ENCODE data around the gene MSRB1.
A peak's percentile ranks its signal among the peaks of the same experiment; 100 is the strongest.
"Not testable (repeated sequence)": the region's sequence is repeated elsewhere in the genome, so short reads cannot be mapped to it uniquely, and the experiment has no call there.

MSRB1 gene

DNA sequence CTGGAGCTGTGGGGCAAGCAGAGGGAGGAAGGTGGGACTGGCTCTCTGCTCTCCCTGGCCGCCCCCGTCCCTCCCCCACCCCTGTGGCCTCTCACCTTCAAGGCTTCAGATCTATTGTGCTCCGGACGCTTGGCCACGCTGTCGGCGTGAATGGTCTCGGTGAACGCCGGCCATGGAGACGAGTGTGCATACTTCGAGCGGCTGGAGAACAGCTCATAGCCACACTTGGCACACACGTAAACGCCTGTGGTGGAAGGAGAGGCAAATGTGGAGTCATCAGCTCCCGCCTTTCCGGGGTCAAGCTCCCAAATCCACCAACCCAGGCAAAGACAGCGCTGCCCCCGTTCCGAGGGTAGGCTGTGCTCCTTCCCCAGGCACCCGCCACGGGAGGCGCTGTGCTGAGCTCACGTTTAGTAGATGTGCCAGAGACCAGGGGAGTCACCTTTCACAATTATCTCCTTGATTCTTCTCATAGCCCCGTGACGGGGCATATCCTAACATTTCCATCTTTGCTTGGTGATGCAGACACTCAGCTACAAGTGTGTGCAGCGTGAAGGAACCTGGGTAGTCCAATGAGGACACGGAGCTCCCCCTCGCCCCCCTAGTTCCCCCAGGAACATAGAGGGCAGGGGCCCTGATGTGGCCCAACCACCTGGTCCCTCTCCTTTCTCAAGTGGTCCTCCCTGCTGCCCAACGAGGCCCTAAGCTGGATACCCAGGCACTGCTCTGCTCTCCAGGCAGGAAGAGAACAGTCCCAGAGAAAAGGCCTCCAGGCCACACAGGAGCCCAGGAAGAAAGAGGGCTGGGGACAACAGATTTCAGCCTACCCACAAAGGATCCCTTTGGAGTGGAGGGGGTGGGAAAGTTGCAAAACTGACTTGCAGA, 1.6 kb downstream of the MSRB1 start:
- no peak for DNase-seq (ENCODE audit: low read depth in 2 of 3, low spot score in 2 of 3)

DNA sequence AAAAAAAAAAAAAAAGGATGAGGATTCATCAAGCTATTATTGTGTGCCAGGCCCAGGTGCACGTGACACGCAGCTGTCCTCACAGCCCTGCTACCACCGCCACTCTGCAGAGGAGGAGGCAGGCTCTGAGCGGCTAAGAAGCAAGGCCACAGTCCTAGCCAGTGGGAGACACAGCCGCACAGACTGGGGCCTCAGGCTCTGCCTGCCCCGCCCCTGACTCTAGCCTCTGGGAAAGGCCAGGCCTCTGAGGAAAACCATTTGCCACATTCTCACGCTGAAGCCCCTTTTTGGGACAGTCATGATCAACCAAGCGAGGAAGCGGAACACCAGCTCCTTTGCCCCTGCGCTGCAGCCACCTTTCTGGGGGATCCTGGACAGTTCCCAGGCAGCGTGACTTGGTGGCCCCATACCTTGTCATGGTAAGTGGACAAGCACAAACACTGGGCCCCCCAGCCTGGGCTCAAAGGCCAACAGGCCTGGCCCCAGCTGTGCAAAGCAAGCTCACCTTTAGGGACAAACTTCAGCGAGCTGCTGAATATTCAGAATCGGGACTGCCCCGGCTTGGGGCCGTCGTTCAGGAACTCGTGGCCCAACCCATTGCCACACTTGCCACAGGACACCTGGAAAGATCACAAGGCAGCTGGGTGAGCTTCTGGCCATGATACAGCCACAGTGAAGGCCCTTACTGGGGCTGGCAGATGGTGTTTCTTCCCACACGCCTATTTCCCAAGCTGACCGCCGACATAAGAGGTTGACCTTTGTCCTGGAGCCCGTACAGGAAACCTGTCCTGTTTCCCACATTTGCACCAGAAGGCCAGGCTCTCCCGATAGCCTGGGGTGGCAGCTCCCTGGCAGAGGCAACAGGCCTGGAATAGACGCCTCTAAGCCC, 2.5 kb downstream of the MSRB1 start:
- DNase-seq (ENCODE audit: low read depth in 2 of 3, low spot score in 2 of 3): no peak

DNA sequence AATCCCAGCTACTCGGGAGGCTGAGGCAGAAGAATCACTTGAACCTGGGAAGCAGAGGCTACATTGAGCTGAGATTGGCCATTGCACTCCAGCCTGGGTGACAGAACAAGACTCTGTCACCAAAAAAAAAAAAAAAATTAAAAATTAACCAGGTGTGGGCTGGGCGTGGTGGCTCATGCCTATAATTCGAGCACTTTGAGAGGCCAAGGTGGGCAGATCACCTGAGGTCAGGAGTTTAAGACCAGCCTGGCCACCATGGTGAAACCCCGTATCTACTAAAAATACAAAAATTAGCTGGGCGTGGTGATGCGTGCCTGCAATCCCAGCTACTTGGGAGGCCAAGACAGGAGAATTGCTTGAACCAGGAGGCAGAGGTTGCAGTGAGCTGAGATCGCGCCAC, 3.2 kb downstream of the MSRB1 start:
- DNase-seq (ENCODE audit: low read depth in 2 of 3, low spot score in 2 of 3): not testable (repeated sequence)

DNA sequence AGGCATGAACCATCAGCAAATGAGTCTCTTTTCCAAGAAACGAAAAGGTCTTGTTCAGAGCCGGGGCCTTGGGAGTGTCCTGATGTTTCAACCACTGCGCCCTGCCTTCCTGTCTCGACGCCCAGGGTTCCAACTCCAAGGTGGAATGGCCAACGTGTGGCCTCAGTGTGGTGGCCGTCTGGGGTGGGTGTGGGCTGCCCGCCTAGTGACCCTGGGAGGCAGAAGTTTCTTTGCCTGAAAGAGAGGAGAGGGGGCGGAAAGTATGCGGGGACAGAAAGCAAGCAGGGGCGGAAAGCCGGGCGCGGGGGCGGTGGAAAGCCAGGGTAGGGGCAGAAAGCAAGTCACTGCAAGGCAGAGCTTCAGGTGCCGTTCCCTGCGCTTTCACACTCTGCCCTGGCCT, 4.1 kb downstream of the MSRB1 start:
- DNase-seq (ENCODE audit: low read depth in 2 of 3, low spot score in 2 of 3): no peak

DNA sequence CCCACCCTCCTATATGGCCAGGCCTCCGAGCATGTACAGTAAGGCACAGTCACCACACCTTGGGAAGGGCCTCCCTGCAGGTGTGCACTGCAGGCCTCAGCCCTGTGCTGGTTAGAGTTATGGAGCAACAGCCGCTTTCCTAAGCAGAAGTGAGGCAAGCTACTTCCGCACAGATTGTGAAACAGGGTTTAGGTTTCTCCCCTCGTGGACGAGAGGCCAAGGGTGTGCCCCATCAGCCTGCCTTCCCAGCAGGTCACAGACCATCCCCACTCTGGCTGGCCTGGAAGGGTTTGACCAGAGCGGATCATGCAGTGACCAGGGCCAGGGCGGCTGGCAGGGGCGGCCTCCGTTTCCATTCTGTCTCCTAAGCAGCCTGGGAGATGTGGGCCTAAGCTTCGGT, 4.7 kb downstream of the MSRB1 start:
- no peak for DNase-seq (ENCODE audit: low read depth in 2 of 3, low spot score in 2 of 3)

DNA sequence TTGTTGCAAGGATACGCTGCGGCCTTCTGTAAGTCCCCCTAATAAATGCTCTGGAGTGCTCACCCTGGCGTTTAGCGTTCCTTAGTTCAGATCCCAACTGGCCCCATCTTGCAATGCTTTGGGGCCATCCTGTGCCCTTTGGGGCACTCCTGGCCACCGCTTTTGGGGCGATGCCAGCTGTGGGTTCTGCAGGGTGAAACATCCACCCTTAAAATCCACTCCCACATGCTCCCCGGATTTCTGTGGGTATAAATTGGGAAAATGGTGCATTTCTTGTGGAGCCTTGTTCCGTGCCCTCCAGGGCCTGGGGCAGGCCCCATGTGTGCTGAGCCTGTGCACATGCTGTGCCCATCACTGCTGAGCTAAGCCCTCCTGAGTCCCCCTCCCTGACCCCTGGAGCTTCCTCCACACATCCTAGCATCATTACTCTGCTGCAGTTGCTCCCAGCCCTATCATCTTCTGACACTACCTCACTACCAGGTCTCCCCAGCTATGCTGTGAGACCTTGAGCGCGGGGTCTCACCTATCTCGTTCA, 6.0 kb downstream of the MSRB1 start:
- no peak for DNase-seq (ENCODE audit: low read depth in 2 of 3, low spot score in 2 of 3)

DNA sequence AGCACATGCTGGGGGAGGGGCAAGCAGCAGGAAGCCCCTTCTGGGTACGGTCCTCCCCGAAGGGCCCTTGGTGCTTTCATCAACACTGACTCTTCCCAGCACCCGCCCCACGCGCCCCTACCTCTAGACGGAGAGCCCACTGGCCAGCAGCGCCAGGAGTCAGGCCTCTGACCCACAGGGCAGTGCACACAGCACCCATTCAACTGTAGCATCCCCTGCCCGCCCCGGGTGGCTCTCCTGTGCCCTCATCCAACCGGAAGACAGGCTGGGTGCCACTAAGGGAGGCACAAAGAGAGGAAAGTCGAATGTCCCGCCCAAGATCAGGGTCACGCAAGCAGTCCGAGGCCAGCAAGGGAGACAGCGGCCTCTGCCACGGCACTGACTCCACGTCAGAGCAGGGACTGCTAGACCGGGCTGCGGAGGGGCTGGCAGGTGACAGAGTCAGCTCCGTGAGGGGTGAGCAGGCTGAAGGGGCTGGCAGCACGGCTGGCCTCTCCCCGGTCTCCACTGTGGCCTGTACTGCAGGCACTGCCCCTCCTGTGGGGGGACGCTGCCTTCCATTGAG, 9.8 kb downstream of the MSRB1 start:
- no peak for DNase-seq (ENCODE audit: low read depth in 2 of 3, low spot score in 2 of 3)

DNA sequence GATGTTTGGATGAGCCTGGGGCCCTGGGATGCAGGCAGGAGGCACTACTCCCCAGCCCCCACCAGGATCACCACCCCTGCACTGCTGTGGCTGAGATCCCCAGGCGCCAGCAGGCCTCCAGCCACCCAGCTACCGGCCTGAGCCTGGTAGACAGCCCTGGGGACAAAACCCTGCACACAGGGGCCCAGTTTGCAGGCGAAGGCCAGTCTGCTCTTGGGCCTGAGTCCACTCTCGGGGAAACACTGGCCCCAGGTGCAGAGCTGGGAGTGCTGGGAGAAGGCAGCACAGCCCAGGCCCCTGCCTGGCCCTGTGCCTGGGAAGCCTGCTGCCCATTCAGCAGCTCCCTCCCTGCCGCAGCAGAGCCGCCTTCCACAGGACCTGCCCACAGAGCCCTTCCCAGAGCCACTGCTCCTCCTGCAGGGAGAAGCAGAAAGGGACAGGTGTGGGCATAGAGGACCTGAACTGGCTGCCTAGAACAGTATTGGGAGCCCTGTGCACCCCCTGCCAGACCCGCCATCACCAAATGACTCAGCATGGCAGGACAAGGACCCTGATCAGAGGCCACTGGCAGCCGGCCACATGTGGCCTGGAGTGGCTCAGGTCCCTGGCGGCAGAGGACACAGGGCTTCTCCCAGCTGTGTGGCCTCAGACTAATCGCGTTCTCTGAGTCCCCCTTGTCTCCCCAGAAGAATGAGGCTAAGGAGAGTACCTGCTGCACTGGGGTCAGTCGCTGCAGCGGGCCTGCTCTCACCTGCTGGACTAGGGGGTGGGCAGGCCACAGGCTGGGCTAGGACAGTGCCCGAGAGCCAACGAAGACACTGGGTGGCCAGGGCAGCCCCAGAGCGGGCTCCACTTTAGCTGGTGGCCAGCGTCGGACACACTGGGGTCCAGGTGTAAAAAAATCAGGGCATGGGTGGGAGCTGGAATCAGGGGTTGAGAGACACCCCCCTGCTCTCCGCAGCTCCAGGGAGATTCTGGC, 10.7 kb downstream of the MSRB1 start:
- no peak for DNase-seq (ENCODE audit: low read depth in 2 of 3, low spot score in 2 of 3)

DNA sequence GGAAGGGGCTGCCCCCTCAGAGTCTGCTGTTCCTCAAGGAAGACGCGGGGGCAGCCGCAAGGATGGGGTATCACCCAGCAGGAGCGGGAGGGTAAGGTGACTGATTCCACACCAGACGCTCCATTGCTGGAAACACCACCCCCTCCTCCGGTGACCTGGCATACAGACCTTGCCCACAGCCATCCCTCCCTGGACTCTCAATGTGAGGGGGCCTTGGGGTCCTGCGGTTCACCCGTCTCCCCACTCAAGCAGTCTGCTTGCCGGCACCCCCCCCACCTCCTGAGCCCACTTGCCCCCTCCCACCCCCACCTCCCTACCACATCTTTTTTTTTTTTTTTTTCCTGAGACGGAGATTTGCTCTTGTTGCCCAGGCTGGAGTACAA, 12.7 kb downstream of the MSRB1 start:
- no peak for DNase-seq (ENCODE audit: low read depth in 2 of 3, low spot score in 2 of 3)

DNA sequence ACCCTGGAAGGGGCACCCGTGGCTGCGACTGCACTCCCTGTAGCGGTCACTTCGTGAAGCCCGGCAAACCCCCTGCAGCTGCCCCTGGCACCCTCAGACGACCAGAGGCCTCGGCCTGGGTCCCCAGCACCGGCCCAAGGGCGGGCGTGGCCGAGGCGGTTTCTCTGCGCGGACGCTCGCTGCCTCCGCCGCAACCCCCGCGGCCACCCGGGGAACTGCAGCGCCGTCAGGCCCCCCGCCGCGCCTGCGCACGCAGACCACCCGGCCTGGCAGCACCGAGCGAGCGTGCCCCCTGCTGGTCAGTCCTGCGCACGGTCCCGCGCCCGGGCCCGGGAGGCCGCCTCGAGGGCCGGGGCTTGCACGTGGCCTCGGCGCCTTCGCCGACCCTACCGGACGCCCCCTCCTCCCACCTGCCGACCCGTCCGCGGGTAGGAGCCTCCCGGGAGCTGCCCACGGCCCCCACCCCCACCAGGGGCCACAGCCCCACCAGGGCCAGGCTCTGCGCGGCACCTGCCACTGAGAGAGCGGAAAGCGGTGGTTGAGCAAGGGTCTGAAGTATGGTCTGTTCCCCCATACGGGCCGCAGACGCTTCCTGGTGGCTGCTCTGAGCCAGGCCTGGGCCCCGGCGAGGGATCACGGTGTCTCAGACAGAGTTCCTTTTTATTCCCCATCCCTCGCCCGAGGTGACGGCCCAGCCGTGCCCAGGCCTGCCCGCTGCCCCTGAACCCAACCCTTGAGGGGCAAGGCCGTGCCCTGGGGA, 13.2 kb downstream of the MSRB1 start:
- DNase-seq (ENCODE audit: low read depth in 2 of 3, low spot score in 2 of 3): peak; percentile 82 to 100 (median 94)

DNA sequence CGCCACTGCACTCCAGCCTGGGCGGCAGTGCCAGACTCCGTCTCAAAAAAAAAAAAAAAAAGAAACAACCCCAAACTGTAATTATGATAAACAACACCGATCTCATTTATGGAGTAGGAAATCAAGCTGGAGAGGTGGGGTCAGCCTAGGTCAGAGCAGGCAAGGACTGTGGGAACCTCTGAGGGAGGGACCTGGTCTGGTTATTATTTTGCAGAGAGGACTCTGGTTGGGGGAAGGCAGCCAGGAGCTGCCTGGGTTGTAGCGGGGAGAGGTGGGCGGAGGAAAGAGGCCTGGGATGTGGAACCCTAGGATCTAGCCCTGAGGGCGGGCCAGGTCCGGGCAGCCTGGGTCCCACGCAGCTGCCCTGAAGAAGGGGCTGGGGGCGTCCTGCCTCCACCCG, 13.9 kb downstream of the MSRB1 start:
- DNase-seq (ENCODE audit: low read depth in 2 of 3, low spot score in 2 of 3): no peak

DNA sequence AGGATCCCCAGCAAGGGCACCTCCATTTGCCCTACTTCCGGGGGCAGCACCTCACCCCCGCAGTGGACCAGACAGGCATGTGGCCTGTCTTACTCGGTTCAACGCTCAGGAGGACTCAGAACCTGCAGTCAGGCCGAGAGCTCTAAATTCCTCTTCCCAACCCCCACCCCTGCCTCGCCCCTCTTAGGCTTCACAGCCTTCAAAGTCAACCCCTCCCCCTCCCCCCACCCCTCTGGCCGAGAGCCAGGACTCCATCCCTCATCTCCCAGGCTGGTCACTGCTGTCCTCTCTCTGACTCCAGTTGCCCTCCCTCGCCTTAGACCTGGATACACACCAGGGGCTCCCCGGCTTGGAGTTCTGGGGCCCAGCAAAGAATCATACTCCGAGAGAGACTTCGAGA, 16.7 kb downstream of the MSRB1 start:
- DNase-seq (ENCODE audit: low read depth in 2 of 3, low spot score in 2 of 3): no peak

DNA sequence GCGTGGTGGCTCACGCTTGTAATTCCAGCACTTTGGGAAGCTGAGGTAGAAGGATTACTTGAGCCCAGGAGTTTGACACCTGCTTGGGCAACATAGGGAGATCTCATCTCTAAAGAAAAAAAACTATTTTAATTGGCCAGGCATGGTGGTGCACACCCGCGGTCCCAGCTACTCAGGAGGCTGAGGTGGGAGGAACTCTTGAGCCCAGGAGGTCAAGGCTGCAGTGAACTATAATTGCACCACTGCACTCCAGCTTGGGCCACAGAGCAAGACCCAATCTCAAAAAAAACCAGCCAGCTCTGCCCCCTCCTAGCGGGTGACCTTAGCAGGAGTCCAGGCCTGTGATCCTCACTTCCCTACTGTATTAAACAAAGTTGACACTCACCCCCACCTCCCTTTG, 18.9 kb downstream of the MSRB1 start:
- DNase-seq (ENCODE audit: low read depth in 2 of 3, low spot score in 2 of 3): no peak

DNA sequence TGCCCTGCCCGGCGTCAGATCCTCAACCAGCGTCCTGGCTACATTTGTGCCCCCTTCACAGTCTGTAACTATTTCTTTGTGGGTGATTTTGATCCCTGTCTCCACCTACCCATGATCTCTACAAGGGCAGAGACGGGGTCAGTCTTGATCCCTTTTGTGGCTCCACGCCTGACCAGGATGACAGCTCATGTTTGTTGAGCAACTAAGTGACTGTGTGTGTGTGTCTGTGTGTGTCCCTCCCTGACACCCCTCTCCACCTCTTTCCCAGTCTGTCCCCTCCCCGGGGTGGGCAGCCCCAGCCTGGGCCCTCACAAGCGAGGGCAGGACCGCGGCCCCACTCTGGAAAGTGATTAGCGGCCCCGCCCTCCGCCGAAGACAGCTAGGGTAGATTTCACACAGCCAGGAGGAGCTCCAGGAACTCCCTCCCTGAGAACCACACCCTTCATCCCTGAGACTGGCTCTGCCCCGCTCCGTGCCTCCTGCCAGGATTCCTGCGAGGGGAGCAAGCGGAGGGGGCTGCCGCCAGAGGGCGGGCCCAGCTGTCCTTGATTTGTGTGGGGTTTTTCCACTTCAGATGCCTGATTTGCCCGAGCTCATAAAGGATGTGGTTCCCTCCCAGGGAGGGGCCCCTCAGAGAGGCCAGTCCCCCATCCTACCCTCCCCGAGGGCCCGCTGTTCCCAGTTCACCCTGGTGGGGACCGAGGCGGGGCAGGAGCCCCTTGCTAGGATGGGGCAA, 19.5 kb downstream of the MSRB1 start:
- DNase-seq (ENCODE audit: low read depth in 2 of 3, low spot score in 2 of 3): no peak

DNA sequence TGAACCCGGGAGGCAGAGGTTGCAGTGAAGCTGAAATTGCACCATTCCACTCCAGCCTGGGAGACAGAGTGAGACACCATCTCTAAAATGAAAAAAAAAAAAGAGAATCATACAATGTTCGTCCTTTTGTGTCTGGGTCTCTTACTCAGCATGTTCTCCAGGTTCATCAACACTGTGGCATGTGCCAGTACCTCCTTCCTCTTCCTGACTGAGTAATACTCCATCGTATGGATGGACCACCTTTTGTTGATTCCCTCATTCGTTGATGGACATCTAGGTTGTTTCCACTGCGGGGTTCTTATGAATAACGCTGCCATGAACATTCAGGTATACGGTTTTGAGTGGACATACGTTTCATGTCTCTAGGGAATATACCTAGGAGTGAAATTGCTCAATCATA, 20.6 kb downstream of the MSRB1 start:
- no peak for DNase-seq (ENCODE audit: low read depth in 2 of 3, low spot score in 2 of 3)

DNA sequence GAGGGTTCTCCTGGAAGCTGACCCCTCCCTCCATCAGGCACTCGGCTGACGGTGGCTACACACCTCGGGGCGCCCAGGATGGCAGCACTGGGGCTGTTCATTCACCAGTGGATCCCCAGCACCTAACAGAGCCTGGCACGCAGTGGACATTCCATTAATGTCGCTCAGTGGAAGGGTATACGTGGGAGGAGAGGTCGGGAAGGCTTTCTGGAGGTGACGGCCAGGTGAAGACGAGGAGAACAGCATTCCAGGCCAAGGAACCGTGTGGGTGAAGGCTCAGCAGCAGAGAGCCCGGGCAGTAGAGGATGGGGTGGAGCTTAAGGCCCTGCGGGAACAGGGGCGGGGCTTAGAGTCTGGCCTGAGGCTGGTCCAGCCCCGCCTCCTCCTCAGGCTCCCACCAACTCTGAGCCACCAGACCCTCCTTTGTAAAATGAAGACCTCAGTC, 22.2 kb downstream of the MSRB1 start:
- DNase-seq (ENCODE audit: low read depth in 2 of 3, low spot score in 2 of 3): no peak

DNA sequence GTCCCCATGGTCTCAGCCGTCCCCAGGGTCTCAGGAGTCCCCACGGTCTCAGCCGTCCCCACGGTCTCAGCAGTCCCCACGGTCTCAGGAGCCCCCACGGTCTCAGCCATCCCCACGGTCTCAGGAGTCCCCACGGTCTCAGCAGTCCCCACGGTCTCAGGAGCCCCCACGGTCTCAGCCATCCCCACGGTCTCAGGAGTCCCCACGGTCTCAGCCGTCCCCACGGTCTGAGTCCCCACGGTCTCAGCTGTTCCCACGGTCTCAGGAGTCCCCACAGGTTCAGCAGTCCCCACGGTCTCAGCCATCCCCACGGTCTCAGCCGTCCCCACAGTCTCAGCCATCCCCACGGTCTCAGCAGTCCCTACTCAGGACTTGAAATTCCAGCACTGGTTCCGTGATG, 22.9 kb downstream of the MSRB1 start:
- not testable (repeated sequence) for DNase-seq (ENCODE audit: low read depth in 2 of 3, low spot score in 2 of 3)

DNA sequence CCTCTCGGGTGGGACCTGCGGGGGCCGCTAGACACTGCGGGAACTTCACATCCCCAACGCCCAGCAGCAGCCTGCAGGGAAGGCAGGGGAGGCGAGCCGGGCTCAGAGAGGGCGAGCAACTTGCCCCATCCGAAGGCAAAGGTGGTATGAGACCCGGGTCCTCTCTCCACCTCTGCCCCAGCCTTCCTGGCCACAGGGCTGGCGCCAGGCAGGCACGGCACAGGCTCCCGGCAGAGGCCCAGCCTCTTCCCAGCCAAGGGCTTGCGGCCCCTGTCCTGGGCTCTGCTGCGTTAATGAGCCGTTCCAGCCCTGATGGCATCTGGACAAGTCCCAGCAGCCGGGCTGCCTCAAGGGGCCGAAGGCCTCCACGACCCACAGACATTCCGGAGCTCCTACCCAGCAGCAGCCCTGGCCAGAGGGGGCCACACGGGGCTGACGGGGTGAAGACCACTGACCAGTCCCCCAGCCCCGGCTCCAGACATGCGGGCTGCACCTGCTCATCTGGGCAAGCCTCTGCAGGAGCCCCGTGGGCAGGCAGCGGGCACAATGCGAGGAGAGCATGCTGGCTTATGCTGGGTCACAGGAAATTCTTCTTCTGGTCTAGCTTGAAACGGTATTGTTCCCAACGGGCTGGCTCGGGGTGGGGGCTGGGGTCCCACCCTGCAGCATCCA, 23.5 kb downstream of the MSRB1 start:
- DNase-seq (ENCODE audit: low read depth in 2 of 3, low spot score in 2 of 3): no peak
